BJ (cell line): ENCODE results near the gene LLGL2. TPM values are rescaled to one million over a fixed set of nuclear protein-coding genes. Genes with fewer than 3 reads are reported as not detected.

Experiments
- CTCF ChIA-PET: fragments of 350-600 bp; formaldehyde crosslinking; extraction: SDS; loops from one replicate; lab custom pipeline; 2021; ENCODE audit warnings: antibody characterized with exemption, inconsistent platforms; lab: Yijun Ruan, JAX
- POLR2A ChIA-PET: fragments of 300-600 bp; sonication (Branson Sonifier 250); formaldehyde crosslinking; extraction: SDS; loops from one replicate; lab custom pipeline; 2021; ENCODE audit warnings: antibody characterized with exemption; lab: Charles Lee
- DNase-seq: peaks from one replicate; pipeline ENCODE4 v3.0.0-alpha.2; 2011; ENCODE audit warnings: low read depth
- H3K27me3 ChIP-seq: 2 replicates; pipeline ENCODE4 v1.6.0; 2011; ENCODE audit warnings: low read length; ENCODE audit not compliant: control insufficient read depth, insufficient read depth
- H3K36me3 ChIP-seq: 2 replicates; pipeline ENCODE4 v1.5.1; 2011; ENCODE audit warnings: low read length; ENCODE audit not compliant: control insufficient read depth, insufficient read depth
- H3K4me3 ChIP-seq: 2 replicates; pipeline ENCODE4 v1.5.1; 2011; ENCODE audit warnings: low read depth, mild to moderate bottlenecking, control low read depth, low read length
- CTCF ChIP-seq: IDR thresholded peaks from 2 replicates; pipeline ENCODE4 v1.5.1; 2011; ENCODE audit warnings: low read depth, mild to moderate bottlenecking, control low read depth, inconsistent platforms, low read length, moderate library complexity; ENCODE audit not compliant: insufficient read depth
- polyA plus RNA-seq: library from polyadenylated mRNA; depleted of rRNA; stranded (reverse); fragments of >200 nt; gene quantifications from 2 replicates; pipeline ENCODE4 v1.2.3, GENCODE V29; 2011

Gene LLGL2
- polyA plus RNA-seq, 1 experiment: 1.6 TPM

- TF ChIP-seq CTCF: no peak
- peaks cover 26% of the 10 kb centered on the region for H3K36me3 ChIP-seq
- DNase-seq: no peak
- H3K4me3 ChIP-seq: no peak overlapping the region
- ChIA-PET CTCF (interaction anchor here (1.8 kb wide), 1 partner anchor 17 kb away, joined by 4 read pairs; the partner anchor contains the start of gene TSEN54), POLR2A (interaction anchor here (0.7 kb wide), 1 partner anchor 173 kb away, joined by 3 read pairs; no protein-coding TSS in a partner anchor)
- H3K27me3 ChIP-seq: no peaks in the 10 kb centered on the region
Measured at GRCh38 chr17:75499313-75500022, 26.0 kb upstream of the LLGL2 start.

DNA sequence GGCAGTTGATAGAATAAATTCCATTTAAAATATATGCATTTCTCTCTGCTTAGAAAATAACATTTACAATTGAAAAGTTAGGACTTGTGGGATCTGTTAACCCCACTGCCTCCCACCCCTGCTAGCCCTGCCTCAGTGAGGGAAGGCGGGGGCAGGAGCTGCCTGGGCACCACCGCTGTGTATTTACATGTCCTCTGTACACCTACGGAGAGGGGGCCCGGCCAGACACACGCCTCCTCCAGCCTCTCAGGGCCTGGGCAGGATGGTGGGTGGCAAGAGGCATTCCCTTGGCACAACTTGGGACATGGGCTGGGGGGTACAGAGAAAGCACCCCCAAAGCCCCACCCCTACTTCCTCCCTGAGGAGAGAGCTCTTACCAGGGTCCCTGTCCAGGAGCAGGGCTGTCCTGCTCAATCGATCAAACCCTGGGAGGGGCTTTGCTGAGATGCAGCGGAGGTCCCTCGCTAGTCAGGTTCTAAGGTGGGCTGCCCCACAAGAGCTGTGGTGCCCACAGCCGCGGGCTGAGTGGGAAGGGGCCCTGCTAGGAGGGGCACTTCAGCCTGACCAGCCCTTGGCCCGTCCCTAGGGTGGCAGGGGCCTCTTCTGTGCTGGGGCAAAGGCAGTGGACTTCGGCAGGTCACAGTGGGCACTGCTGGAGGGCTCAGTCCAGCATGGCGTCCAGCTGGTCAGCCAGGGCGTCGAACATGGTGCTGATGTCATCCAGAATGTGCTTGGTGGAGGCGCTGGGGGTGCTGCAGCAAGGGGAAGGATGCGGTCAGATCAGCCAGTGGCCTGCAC is 24.9 kb upstream of the LLGL2 start:
- no peak for TF ChIP-seq CTCF
- CTCF ChIA-PET: interaction anchor here (1.8 kb wide), 1 partner anchor 16 kb away, joined by 4 read pairs; the partner anchor contains the start of gene TSEN54
- H3K27me3 ChIP-seq: no peaks in the 10 kb centered on the region
- peaks cover 28% of the 10 kb centered on the region for H3K36me3 ChIP-seq
- POLR2A ChIA-PET: no interaction called here
- DNase-seq: no peak
- H3K4me3 ChIP-seq: no peak overlapping the region

- ChIA-PET CTCF (interaction anchor here (1.6 kb wide), 1 partner anchor 15 kb away, joined by 4 read pairs; the partner anchor contains the start of gene TSEN54), POLR2A (no interaction called here)
- Histone ChIP-seq H3K27me3 (no peaks in the 10 kb centered on the region), H3K36me3 (peaks cover 25% of the 10 kb centered on the region), H3K4me3 (no peak overlapping the region)
- DNase-seq: no peak
- no peak for TF ChIP-seq CTCF
Measured at GRCh38 chr17:75501378-75502071, 24.0 kb upstream of the LLGL2 start.

DNA sequence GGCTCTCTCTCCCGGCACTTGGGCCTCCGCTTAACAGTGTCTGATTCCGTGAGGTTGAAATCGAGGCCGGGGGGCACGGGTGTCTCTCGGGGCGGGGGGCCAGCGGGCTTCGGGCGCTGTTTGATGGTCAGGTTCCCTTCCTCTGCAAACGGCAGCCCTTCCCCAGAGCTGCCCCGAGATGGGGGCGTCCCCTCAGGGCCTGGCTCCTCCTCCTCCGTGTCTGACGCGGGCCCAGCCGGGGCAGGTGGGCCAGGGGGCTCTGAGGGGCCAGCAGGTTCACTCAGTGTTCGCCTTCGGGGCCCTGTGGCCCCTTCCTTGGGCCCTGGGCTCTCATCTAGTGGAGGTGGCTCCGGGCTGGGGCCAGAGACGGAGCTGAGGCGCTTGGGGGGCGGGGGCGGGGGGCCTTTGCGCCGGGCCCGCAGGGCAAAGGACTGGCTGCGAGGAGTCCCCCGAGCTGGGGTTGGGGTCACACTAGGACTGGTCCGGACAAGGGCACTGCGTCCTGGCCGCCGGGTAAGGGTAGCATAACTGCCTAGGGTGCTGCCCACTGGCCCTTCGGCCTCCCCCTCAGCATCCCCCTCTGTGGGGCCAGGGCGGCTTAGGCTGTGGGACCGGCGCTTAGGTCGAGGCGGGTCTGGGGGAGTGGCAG is 23.3 kb upstream of the LLGL2 start:
- ChIA-PET CTCF (interaction anchor here (1.1 to 1.9 kb wide), 3 partner anchors 13 to 31 kb away, joined by 3 to 4 read pairs (median 4); partner anchors contain the start of gene TSEN54), POLR2A (no interaction called here)
- H3K4me3 ChIP-seq: no peak overlapping the region
- no peak for TF ChIP-seq CTCF
- no peaks in the 10 kb centered on the region for H3K27me3 ChIP-seq
- DNase-seq: no peak
- H3K36me3 ChIP-seq: peaks cover 27% of the 10 kb centered on the region
